ENCODE measurements around the gene VIT.

The VIT gene

GRCh38 chr2:36696533-36696932, at the start of gene VIT:
Gene VIT, plus strand, starts transcription at chr2:36696707. Its CDS starts 19,664 bp downstream, at chr2:36716371.
- TF ChIP-seq CTCF (IDR thresholded peaks at IDR 0.05; ENCODE audit: control extremely low read depth, extremely low read depth, low read depth, missing control alignments) = no peak
- DNase-seq (ENCODE audit: extremely low spot score) = no peak
- ChIA-PET CTCF (no interaction called here), POLR2A (no interaction called here)

GRCh38 chr2:36650031-36650829, 46.3 kb upstream of the VIT start:
- peak; percentile 50 for DNase-seq (ENCODE audit: extremely low spot score)
- POLR2A ChIA-PET = no interaction called here
- CTCF ChIA-PET = interaction anchor here (3.5 kb wide), 1 partner anchor 14 kb away, joined by 17 read pairs; no protein-coding TSS in a partner anchor
- TF ChIP-seq CTCF (IDR thresholded peaks at IDR 0.05; ENCODE audit: control extremely low read depth, extremely low read depth, low read depth, missing control alignments) = no peak

- ChIA-PET POLR2A (interaction anchor here (0.7 kb wide), 1 partner anchor 136 kb away, joined by 8 read pairs; no protein-coding TSS in a partner anchor), CTCF (interaction anchor here (0.7 to 2.8 kb wide), 2 partner anchors 11 to 1268 kb away, joined by 3 to 13 read pairs; no protein-coding TSS in a partner anchor)
- no peak for TF ChIP-seq CTCF (IDR thresholded peaks at IDR 0.05; ENCODE audit: control extremely low read depth, extremely low read depth, low read depth, missing control alignments)
Measured at GRCh38 chr2:36653155-36653554, 43.4 kb upstream of the VIT start.

GRCh38 chr2:36653967-36654694, 42.4 kb upstream of the VIT start:
- POLR2A ChIA-PET = interaction anchor here (0.7 kb wide), 1 partner anchor 135 kb away, joined by 8 read pairs; no protein-coding TSS in a partner anchor
- no peak for TF ChIP-seq CTCF (IDR thresholded peaks at IDR 0.05; ENCODE audit: control extremely low read depth, extremely low read depth, low read depth, missing control alignments)
- CTCF ChIA-PET = interaction anchor here (0.7 to 2.8 kb wide), 3 partner anchors 10 to 1269 kb away, joined by 3 to 13 read pairs (median 13); no protein-coding TSS in a partner anchor
- no peak for DNase-seq (ENCODE audit: extremely low spot score)

More at GRCh38 chr2:36653155-36653554, 43.4 kb upstream of the VIT start:
- DNase-seq (ENCODE audit: extremely low spot score) = no peak

GRCh38 chr2:36655453-36655852, 41.1 kb upstream of the VIT start:
- CTCF ChIA-PET = interaction anchor here (2.8 kb wide), 1 partner anchor 9 kb away, joined by 13 read pairs; no protein-coding TSS in a partner anchor
- no peak for DNase-seq (ENCODE audit: extremely low spot score)
- no peak for TF ChIP-seq CTCF (IDR thresholded peaks at IDR 0.05; ENCODE audit: control extremely low read depth, extremely low read depth, low read depth, missing control alignments)
- POLR2A ChIA-PET = no interaction called here

GRCh38 chr2:36657703-36658102, 38.8 kb upstream of the VIT start:
- POLR2A ChIA-PET = no interaction called here
- no peak for TF ChIP-seq CTCF (IDR thresholded peaks at IDR 0.05; ENCODE audit: control extremely low read depth, extremely low read depth, low read depth, missing control alignments)
- CTCF ChIA-PET = interaction anchor here (1.2 to 1.3 kb wide), 2 partner anchors 9 to 143 kb away, joined by 3 read pairs; no protein-coding TSS in a partner anchor
- DNase-seq (ENCODE audit: extremely low spot score) = no peak

All from GM10248 (cell line).